Measurements from ENCODE around the gene LYRM4.

DNA sequence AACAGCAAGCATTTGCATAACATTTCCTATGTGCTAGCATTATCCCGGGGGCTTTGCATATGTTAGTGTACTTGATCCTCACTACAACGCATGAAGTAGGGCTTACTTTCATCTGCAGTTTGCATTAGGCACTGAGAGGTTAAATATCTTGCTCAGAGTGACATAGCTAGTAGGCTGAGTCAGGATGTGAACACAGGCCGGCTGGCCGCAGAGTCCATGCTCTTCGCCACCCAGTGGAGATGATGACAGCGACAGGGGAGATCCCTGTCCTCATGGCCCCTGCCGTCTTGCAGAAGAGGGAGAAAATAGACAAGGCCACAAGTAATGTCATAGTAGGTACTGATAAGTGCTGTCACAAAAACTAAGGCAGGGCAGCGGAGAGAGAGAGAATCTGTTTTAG lies 46.9 kb downstream of the LYRM4 start:
- TF ChIP-seq, protein P1, sequence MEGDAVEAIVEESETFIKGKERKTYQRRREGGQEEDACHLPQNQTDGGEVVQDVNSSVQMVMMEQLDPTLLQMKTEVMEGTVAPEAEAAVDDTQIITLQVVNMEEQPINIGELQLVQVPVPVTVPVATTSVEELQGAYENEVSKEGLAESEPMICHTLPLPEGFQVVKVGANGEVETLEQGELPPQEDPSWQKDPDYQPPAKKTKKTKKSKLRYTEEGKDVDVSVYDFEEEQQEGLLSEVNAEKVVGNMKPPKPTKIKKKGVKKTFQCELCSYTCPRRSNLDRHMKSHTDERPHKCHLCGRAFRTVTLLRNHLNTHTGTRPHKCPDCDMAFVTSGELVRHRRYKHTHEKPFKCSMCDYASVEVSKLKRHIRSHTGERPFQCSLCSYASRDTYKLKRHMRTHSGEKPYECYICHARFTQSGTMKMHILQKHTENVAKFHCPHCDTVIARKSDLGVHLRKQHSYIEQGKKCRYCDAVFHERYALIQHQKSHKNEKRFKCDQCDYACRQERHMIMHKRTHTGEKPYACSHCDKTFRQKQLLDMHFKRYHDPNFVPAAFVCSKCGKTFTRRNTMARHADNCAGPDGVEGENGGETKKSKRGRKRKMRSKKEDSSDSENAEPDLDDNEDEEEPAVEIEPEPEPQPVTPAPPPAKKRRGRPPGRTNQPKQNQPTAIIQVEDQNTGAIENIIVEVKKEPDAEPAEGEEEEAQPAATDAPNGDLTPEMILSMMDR (conservative IDR thresholded peaks at IDR 0.05; ENCODE audit: low read depth in 2 of 2) = no peak; a peak in 1 of 4 replicates
- TF ChIP-seq, protein P2, sequence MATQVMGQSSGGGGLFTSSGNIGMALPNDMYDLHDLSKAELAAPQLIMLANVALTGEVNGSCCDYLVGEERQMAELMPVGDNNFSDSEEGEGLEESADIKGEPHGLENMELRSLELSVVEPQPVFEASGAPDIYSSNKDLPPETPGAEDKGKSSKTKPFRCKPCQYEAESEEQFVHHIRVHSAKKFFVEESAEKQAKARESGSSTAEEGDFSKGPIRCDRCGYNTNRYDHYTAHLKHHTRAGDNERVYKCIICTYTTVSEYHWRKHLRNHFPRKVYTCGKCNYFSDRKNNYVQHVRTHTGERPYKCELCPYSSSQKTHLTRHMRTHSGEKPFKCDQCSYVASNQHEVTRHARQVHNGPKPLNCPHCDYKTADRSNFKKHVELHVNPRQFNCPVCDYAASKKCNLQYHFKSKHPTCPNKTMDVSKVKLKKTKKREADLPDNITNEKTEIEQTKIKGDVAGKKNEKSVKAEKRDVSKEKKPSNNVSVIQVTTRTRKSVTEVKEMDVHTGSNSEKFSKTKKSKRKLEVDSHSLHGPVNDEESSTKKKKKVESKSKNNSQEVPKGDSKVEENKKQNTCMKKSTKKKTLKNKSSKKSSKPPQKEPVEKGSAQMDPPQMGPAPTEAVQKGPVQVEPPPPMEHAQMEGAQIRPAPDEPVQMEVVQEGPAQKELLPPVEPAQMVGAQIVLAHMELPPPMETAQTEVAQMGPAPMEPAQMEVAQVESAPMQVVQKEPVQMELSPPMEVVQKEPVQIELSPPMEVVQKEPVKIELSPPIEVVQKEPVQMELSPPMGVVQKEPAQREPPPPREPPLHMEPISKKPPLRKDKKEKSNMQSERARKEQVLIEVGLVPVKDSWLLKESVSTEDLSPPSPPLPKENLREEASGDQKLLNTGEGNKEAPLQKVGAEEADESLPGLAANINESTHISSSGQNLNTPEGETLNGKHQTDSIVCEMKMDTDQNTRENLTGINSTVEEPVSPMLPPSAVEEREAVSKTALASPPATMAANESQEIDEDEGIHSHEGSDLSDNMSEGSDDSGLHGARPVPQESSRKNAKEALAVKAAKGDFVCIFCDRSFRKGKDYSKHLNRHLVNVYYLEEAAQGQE (IDR thresholded peaks at IDR 0.05; ENCODE audit: unreplicated experiment) = no peak
- no peak for TF ChIP-seq STAT1 (IDR thresholded peaks at IDR 0.05; ENCODE audit: unreplicated experiment)
